ENCODE results near the gene C4orf51. TPM values are rescaled to one million over a fixed set of nuclear protein-coding genes. Genes with fewer than 3 reads are reported as not detected.

Gene C4orf51
- total and polyA plus RNA-seq, 8 donors = not detected

- H3K27ac ChIP-seq = peak overlapping the region; percentile 33 to 98 (median 93)
- DNase-seq = peak; percentile 46 to 83
- TF ChIP-seq POLR2AphosphoS5 (IDR thresholded peaks at IDR 0.05) (peak; percentile 45 to 72 (median 61)), POLR2A (IDR thresholded peaks at IDR 0.05) (no peak)
- H3K27me3 ChIP-seq = no peaks in the 10 kb centered on the region
- H3K4me3 ChIP-seq = no peak overlapping the region
- 35 to 46% (median 38%) methylated on average over 7 to 9 of the region's 9 CpGs for WGBS, 5 donors
- intact Hi-C loops (cut with DNase I; ENCODE audit: low total_unique reads) = no loop called here
- H3K4me1 ChIP-seq = peaks cover 39 to 60% (median 46%) of the 10 kb centered on the region in 4 donors
- H3K36me3 ChIP-seq = no peaks in the 10 kb centered on the region
- no peaks in the 10 kb centered on the region for H3K9me3 ChIP-seq
Observed at GRCh38 chr4:145736241-145736831, 56.4 kb downstream of the C4orf51 start.

GRCh38 chr4:145739845-145740244 is 59.9 kb downstream of the C4orf51 start:
- DNase-seq = peak; percentile 34 to 60
- TF ChIP-seq POLR2A (IDR thresholded peaks at IDR 0.05) (no peak), CTCF (IDR thresholded peaks at IDR 0.05) (no peak), EP300 (IDR thresholded peaks at IDR 0.05) (no peak), POLR2AphosphoS5 (IDR thresholded peaks at IDR 0.05) (no peak)
- Histone ChIP-seq H3K9me3 (no peaks in the 10 kb centered on the region), H3K4me3 (no peak overlapping the region), H3K36me3 (no peaks in the 10 kb centered on the region), H3K4me1 (peaks cover 17 to 29% (median 20%) of the 10 kb centered on the region in 4 donors), H3K27ac (no peak overlapping the region), H3K27me3 (no peaks in the 10 kb centered on the region)
- intact Hi-C loops (cut with DNase I; ENCODE audit: low total_unique reads) = no loop called here
- 16 to 25% (median 22%) methylated on average over 5 of the region's 5 CpGs for WGBS, 5 donors

- intact Hi-C loops (cut with DNase I; ENCODE audit: low total_unique reads) = no loop called here
- Histone ChIP-seq H3K4me1 (peaks cover 7 to 19% (median 11%) of the 10 kb centered on the region in 4 donors), H3K27me3 (no peaks in the 10 kb centered on the region), H3K9me3 (no peaks in the 10 kb centered on the region), H3K27ac (no peak overlapping the region), H3K4me3 (no peak overlapping the region), H3K36me3 (no peaks in the 10 kb centered on the region)
- 66 to 81% (median 77%) methylated on average over 2 of the region's 2 CpGs for WGBS, 5 donors
- no peak for TF ChIP-seq CTCF (IDR thresholded peaks at IDR 0.05)
- DNase-seq = no peak
Observed at GRCh38 chr4:145740806-145741205, 60.9 kb downstream of the C4orf51 start.

GRCh38 chr4:145743641-145744040 is 63.7 kb downstream of the C4orf51 start:
- Histone ChIP-seq H3K9me3 (no peaks in the 10 kb centered on the region), H3K27me3 (no peaks in the 10 kb centered on the region), H3K27ac (no peak overlapping the region), H3K4me3 (no peak overlapping the region), H3K36me3 (no peaks in the 10 kb centered on the region), H3K4me1 (peaks cover 0 to 5% (median 0%) of the 10 kb centered on the region in 4 donors)
- intact Hi-C loops (cut with DNase I; ENCODE audit: low total_unique reads) = no loop called here
- DNase-seq = no peak
- WGBS, 5 donors = 87 to 99% (median 93%) methylated on average over 2 of the region's 2 CpGs
- no peak for TF ChIP-seq POLR2A (IDR thresholded peaks at IDR 0.05)
- TF ChIP-seq POLR2AphosphoS5 (IDR thresholded peaks at IDR 0.05) = no peak
- TF ChIP-seq EP300 (IDR thresholded peaks at IDR 0.05) = no peak
- TF ChIP-seq CTCF (IDR thresholded peaks at IDR 0.05) = no peak

GRCh38 chr4:145755802-145756201 is 75.9 kb downstream of the C4orf51 start:
- Histone ChIP-seq H3K36me3 (peaks cover 3 to 20% (median 11%) of the 10 kb centered on the region in 4 donors), H3K9me3 (no peaks in the 10 kb centered on the region), H3K4me1 (no peaks in the 10 kb centered on the region), H3K27me3 (no peaks in the 10 kb centered on the region), H3K27ac (no peak overlapping the region), H3K4me3 (no peak overlapping the region)
- no peak for DNase-seq
- TF ChIP-seq EP300 (IDR thresholded peaks at IDR 0.05) (no peak), CTCF (IDR thresholded peaks at IDR 0.05) (no peak), POLR2A (IDR thresholded peaks at IDR 0.05) (no peak), POLR2AphosphoS5 (IDR thresholded peaks at IDR 0.05) (no peak)
- WGBS, 5 donors = 75 to 88% (median 83%) methylated on average over 2 of the region's 2 CpGs
- intact Hi-C loops (cut with DNase I; ENCODE audit: low total_unique reads) = no loop called here
